IPS-18c (cell line): ENCODE measurements around the gene TCF23.

ENCODE experiments used
- H3K4me3 ChIP-seq: 2 replicates; pipeline ENCODE4 v1.7.0; 2013; ENCODE audit warnings: low read depth, mild to moderate bottlenecking, low read length, moderate library complexity; ENCODE audit not compliant: insufficient read depth
- H3K9me3 ChIP-seq: one replicate; pipeline ENCODE4 v1.6.1; 2013; ENCODE audit warnings: mild to moderate bottlenecking, low read length, moderate library complexity; ENCODE audit not compliant: control insufficient read depth, insufficient read depth

The TCF23 gene

DNA sequence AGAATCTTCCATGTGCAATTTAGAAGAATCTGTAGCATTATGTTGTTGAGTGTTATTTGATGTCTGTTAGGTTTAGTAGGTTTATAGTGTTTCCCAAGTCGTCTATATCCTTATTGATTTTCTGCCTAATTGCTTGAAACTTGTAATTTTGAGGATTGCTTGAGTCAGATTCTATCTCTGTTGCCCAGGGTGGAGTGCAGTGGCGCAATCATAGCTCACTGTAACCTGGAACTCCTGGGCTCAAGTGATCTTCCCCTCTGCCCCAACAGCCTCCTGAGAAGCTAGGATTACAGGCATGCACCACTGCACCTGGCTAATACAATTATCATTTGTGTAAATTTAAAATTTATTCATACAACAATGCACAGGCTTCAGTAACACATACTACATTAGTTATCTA lies 3.1 kb upstream of the TCF23 start:
- Histone ChIP-seq H3K9me3 (no peaks in the 10 kb centered on the region), H3K4me3 (no peak overlapping the region)

DNA sequence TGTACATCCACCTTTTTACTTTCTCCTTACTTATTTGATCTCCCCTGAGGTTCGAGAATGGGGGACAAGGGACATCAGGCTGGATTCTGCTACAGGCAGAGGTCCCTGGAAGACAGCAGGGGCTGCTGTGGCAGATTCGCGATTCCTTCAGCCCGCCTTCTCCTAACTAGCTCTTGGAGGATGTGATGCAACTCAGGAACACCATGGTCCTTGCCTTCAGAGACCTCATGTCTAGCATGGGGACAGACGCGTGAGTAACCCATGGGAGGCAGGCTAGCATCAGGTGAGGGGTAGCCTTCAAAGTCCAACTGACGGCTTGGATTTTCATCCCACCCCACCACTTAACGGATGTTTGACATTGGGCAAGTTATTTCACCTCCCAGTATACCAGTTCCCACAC lies 869 bp upstream of the TCF23 start:
- Histone ChIP-seq H3K9me3 (peaks cover 2% of the 10 kb centered on the region), H3K4me3 (no peak overlapping the region)

DNA sequence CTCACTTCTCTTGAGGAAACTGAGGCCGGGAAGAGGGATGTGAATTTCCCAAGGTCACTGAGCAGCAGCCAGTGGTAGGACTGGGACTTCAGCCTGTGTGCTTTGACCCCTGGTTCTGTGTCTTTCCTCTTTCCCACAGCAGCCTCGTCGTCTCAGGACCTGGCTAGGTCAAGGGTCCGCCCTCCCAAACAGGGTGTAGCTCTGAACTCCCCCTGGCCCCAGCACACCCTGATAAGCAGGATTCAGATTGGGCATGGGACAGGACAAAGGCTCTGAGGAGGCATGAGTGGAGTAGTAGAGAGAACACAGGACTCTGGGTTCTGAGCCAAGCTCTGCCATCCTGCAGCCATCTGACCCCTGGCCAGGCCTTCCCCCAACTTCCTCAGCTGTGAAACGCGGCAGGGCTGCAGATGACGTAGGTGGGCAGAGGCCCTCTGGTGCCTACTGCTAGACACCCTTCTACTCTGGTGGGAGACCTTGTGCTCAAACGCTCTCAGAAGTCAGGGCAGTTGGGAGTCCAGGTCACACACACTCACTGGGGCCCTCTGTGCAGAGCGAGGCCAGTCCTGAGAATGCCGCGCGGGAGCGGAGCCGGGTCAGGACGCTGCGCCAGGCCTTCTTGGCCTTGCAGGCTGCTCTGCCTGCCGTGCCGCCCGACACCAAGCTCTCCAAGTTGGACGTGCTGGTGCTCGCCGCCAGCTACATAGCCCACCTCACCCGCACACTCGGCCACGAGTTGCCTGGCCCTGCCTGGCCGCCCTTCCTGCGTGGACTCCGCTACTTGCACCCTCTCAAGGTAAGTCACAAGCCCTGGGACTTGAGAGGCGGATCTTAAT lies 984 bp downstream of the TCF23 start:
- peaks cover 2% of the 10 kb centered on the region for H3K9me3 ChIP-seq
- H3K4me3 ChIP-seq: no peak overlapping the region

DNA sequence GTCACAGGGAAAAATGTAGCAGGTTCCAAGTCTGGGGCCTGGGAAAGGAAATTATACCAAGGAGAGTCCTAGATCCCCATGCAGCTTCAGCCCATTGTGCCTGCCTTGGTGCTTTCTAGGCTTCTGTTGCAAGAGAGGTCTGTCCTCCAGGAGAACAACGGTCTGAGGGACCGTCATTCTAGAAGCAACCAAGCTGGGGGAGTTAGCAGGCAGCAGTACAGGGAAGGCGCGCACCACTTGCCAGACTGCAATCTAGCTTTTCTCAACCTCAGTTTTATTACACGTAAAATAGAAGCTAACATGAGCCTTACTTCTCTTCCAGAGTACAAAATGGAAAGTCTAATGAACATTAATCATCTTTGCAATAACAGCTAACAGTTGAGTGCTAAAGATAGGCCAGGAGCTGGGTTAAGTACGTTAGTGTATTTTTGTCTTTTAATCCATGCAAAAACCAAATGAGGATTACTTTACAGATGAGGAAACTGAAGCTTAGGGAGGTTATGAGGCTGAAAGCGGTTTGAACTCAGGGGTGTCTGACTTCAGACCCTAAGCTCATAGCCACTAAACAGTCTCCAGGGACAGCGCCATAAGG lies 1.9 kb downstream of the TCF23 start:
- no peak overlapping the region for H3K4me3 ChIP-seq
- peaks cover 2% of the 10 kb centered on the region for H3K9me3 ChIP-seq

DNA sequence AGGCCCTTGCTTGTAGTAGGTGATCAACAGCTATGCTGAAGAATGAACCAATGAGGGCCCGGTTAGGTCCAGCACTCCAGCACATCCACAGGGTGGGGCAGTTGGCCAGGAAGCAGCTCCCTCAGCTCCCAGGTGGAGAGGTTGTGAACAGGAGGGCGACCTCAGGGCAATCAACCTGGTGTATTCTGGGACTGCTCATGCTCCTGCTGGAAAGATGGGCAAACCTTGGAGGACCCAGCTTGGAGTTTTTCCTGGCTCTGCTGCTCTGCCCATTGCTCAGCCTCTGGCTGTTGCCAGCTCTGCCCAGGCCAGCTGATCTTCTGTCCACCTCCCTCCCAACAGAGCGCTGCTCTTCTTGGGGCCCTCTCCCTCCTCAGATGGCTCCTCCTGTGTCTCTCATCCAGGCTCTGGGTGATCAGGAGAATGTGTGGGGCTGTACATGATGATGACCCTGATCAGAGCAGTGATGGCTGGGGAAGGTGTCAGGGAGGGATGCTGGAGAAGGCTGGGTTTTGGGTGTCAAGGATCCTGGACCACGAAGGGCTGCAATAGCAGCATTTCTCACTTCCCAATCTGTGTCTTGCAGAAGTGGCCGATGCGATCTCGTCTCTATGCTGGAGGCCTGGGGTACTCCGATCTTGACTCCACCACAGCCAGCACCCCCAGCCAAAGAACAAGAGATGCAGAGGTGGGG lies 3.4 kb downstream of the TCF23 start:
- peaks cover 2% of the 10 kb centered on the region for H3K9me3 ChIP-seq
- H3K4me3 ChIP-seq: no peak overlapping the region

DNA sequence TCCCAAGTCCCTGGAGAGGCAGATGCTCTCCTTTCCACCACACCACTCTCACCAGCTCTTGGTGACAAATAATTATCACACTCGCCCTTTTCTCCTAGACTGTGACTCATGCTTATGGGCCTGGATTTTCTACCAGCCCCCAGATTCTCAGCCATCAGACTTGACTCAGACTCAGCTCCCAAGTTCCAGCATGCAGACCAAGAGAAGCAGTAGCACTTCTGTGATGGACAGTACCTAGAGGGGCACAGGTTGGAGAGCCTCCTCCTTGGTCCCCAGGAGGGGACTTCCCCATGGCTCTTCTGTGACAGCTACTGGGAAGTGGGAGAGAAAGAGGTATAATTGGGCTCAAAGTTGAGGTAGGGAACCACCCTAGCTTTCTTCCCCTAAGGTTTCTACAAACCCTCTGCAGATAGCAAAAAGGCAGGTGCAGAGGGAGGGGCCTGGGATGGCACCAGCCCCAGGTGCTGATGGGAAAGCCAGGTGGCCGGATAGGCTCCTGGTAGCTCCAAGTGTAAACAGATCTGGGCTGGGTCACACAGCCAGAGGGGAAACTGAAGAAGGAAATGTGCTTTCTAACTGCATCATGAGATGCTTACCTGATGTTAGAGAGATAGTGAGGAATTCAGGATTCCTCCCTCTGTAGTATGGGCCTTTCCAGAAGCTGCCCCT lies 4.1 kb downstream of the TCF23 start:
- peaks cover 2% of the 10 kb centered on the region for H3K9me3 ChIP-seq
- no peak overlapping the region for H3K4me3 ChIP-seq

DNA sequence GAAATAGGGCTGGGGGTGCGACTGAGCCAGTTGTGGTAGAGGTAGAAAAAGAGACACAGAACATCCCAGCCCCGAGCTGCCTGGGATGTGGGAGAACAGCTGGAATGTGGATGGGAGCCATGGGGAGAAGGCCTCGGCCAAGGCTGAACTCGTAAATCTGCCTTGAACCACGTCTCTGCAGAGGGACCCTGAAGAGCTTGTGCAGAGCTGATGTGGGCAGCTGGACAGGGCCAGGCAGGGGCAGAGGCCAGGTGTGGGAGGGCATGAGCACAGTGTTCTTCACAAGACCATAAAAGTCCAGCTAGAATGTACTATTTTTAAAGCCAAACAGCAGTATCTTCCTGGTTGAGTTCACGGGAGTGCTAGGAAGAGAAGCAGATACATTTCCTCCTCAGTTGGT lies 5.7 kb downstream of the TCF23 start:
- no peak overlapping the region for H3K4me3 ChIP-seq

DNA sequence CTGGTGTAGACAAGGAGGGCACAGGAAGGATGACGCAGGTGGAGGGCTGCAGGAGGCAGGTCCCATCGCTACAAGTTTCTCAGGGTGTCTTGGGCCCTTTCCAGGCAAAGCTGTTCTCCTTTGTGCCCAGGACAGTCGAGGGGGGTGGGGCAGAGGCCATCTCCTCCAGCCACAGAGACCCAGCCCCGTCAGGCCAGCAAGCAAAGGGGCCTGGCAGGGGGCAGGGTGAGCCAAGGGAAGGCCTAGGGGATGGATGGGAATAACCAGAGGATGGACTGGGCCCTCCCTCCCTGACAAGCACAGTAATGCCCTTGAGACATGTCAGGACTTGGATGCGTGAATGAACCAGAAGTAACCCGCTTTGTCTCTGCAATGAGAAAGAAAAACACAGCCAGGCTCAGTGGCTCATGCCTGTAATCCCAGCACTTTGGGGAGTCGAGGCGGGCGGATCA lies 6.3 kb downstream of the TCF23 start:
- H3K9me3 ChIP-seq: peaks cover 2% of the 10 kb centered on the region

More for the DNA sequence above, 5.7 kb downstream of the TCF23 start:
- peaks cover 2% of the 10 kb centered on the region for H3K9me3 ChIP-seq

DNA sequence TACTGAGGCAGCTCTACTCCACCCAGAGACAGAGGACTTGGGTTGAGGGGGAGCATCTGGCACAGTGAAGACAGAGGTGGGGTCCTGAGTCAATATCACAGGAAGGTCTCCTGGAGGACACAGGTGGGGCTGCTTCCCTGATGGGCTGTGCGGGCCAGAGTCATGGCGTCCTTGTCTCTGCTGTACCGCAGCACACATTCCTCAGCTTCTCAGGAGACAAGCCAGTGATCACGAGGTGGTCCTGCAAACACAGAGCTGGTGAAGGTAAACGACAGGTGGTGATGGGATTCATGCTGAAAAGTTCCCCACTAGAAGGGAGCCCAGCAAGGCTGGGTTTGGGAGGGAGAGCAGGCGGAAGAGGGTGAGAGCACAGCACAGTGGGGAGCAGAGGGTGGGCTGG lies 9.7 kb downstream of the TCF23 start:
- Histone ChIP-seq H3K4me3 (no peak overlapping the region), H3K9me3 (no peaks in the 10 kb centered on the region)

More for the DNA sequence above, 6.3 kb downstream of the TCF23 start:
- no peak overlapping the region for H3K4me3 ChIP-seq

DNA sequence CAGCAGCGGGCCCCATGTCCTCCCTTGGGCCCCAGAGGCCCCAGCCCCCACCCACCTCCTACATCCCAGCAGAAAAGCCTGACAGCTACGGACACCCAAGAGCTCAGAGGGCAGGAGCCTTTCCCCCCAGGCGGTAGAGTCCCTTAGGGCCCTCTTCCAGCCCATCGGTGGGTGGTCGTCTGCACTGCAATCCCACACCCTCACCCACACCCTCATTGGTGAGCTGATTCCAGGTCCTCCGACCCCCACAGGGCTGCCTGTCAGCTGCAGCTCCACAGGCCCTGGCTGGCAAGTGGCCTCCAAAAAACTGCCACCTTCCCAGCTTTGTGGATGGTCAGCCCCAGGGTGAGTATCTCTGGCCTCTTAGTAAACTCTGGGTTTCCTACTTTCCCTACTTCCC lies 10.5 kb downstream of the TCF23 start:
- no peaks in the 10 kb centered on the region for H3K9me3 ChIP-seq
- no peak overlapping the region for H3K4me3 ChIP-seq

DNA sequence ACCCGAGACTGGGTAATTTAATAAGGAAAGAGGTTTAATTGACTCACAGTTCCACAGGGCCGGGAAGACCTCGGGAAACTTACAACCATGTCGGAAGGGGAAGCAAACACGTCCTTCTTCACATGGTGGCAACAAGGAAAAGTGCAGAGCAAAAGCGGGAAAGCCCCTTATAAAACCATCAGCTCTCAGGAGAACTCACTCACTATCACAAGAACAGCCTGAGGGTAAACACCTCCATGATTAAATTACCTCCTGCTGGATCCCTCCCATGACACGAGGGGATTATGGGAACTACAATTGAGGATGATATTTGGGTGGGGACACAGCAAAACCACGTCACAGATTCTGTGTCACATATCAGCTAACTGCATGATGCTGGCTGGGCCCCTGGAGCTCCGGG lies 11.4 kb downstream of the TCF23 start:
- Histone ChIP-seq H3K4me3 (no peak overlapping the region), H3K9me3 (no peaks in the 10 kb centered on the region)

DNA sequence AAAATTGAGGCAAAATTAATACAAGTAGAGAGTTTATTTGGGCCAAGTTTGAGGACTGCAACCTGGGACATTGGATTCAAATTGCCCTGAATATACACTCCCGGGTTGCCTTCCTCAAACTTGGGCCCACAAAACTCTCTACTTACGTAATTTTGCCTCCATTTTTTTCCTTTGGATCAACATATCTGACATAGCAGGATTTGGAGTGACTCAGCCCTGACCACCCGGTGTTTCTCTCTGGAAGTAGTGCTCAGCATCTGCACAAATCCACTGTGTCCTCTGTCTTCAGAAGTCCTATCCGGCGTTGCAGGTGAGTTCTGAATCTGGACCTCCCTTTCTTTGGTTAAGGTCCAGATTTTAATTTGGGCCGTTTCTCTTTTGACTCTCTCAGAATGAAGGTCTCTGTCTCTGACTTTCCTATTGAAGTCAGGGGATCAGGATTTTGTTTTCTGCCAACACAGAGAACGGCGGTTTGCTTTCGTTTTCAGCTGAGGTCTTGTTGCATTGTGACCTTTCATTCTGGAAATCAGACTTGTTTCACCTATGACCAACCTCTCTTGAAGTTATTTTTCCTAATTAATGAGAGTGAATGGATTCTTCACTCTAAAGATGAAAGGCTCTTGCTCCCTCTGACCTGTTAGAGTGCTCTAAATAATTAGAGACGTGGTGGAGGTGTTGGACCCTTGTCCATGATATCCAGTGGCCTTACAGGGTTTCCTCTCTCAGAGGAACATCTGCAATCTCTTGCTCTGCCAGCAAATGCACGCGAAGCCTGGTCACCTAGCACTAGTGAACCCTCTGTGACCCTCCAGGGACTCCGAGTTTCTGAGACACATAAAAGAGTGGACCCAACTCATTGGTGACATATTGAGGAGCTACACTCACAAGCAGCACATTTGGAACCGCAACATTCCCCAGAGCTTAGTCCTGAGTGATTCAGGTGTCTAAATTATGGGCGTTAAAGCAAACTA lies 13.6 kb downstream of the TCF23 start:
- Histone ChIP-seq H3K4me3 (no peak overlapping the region), H3K9me3 (no peaks in the 10 kb centered on the region)

DNA sequence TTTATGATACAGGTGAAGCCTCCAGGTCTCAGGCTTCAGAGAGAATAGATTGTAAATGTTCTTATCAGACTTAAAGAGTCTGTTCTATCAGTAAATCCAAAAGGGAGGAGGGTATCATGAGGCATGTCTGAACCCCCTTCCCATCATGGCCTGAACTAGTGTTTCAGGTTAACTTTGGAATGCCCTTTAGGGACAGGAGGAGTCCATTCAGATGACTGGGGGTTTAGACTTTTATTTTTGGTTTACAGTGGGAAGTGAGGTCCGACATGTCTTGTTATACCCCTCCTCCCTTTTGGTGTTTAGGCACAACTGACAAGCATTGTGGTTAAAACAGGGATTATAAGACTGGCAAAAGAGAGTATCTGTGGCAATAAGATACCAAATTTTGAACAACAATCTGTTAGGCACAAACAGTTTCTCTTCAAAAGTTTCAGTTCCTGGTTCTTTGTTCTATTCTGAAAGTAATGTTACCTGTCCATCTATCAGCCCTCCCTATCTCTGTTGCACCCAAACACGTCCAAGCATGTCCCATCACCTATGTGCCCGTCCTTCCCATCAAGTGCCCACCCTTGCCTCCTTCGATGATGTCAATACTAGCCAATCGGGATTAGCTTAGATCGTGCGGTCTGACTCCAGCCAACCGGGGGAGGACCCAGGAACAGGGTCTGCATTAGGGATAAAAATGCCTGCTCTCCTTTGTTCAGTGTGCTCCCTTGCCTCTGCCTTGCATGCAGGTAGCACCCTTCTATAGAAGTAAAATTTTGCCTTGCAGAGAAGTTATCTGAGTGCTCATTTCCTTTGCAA lies 16.4 kb downstream of the TCF23 start:
- no peak overlapping the region for H3K4me3 ChIP-seq

DNA sequence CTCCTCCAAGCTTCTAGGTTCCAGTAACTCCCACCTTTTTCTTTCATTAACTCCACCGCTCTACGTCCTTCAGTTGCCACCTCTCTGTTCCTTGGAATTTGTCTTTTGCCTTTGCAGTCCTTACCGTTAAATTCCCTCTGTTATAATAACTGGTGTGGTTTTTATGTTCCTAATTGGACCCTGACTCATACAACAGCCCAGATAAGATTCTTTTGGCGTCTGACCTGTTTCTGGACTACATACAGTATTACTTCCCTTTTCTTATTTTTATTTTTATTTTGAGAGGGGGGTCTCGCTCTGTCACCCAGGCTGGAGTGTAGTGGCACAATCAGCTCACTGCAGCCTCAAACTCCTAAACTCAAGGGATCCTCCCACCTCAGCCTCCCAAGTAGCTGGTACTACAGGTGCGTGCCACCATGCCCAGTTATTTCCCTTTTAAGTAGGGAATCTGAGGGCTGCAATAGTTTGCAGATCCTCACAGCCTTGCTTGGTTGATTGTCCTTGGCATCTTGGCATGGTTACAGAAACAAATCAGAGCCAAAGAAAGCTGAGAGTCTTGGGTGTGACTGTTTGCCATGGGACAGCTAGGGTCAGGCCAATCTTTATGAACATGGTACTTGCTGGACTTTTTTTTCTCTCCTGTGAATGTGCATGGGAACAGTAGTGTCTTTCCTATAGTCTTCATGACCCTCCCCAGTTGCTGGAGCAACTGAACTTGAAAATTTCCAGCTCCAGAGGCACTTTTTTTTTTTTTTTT lies 22.0 kb downstream of the TCF23 start:
- Histone ChIP-seq H3K4me3 (no peak overlapping the region; the same call in 1 of the 2 replicates), H3K9me3 (no peaks in the 10 kb centered on the region)

More for the DNA sequence above, 16.4 kb downstream of the TCF23 start:
- H3K9me3 ChIP-seq: no peaks in the 10 kb centered on the region

DNA sequence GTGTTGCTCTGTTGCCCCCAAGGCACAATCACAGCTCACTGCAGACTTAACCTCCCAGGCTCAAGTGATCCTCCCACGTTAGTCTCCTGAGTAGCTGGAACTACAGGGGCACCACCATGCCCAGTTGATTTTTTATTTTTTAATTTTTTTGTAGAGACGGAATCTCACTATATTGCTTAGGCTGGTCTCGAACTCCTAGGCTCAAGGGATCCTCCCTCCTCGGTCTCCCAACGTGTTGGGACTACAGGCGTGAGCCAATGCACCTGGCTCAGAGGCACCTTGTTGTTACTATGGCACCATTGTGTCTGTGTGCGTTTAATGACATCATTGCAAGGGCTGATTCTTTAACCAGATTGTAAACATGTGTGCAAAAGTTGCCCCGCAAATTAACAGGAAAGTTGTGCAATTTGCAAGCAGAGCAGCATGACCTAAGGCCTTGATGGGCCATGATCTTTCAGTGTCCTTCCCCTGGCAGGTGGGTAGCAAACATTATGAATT lies 22.6 kb downstream of the TCF23 start:
- H3K9me3 ChIP-seq: no peaks in the 10 kb centered on the region
- H3K4me3 ChIP-seq: no peak overlapping the region
